ENCODE results near the gene POU4F3.

The POU4F3 gene

GRCh38 chr5:146311278-146311677 is 27.4 kb upstream of the POU4F3 start:
- TF ChIP-seq TAF1 (IDR thresholded peaks at IDR 0.05; ENCODE audit: low read depth, low read length) (no peak), SPI1 (IDR thresholded peaks at IDR 0.05; ENCODE audit: low read depth, low read length) (no peak), PAX5 (IDR thresholded peaks at IDR 0.05; ENCODE audit: insufficient read depth, low read length, severe bottlenecking) (no peak), POU2F2 (IDR thresholded peaks at IDR 0.05; ENCODE audit: low read depth, low read length) (no peak), POLR2A (IDR thresholded peaks at IDR 0.05; ENCODE audit: low read depth, low read length) (no peak), POLR2AphosphoS5 (IDR thresholded peaks at IDR 0.05; ENCODE audit: low read depth, low read length) (no peak)
- FAIRE-seq, result no peak

GRCh38 chr5:146313027-146313426 is 25.6 kb upstream of the POU4F3 start:
- TF ChIP-seq PAX5 (IDR thresholded peaks at IDR 0.05; ENCODE audit: insufficient read depth, low read length, severe bottlenecking), result no peak
- no peak for TF ChIP-seq SPI1 (IDR thresholded peaks at IDR 0.05; ENCODE audit: low read depth, low read length)
- TF ChIP-seq POLR2A (IDR thresholded peaks at IDR 0.05; ENCODE audit: low read depth, low read length), result no peak
- TF ChIP-seq TAF1 (IDR thresholded peaks at IDR 0.05; ENCODE audit: low read depth, low read length), result no peak
- TF ChIP-seq POU2F2 (IDR thresholded peaks at IDR 0.05; ENCODE audit: low read depth, low read length), result no peak
- TF ChIP-seq POLR2AphosphoS5 (IDR thresholded peaks at IDR 0.05; ENCODE audit: low read depth, low read length), result no peak
- no peak for DNase-seq (ENCODE audit: insufficient read length, low spot score)
- peak; percentile 28 for FAIRE-seq

More at GRCh38 chr5:146311278-146311677, 27.4 kb upstream of the POU4F3 start:
- DNase-seq (ENCODE audit: insufficient read length, low spot score), result no peak

GRCh38 chr5:146321571-146321970 is 17.1 kb upstream of the POU4F3 start:
- DNase-seq (ENCODE audit: insufficient read length, low spot score) (no peak), FAIRE-seq (no peak)
- TF ChIP-seq POLR2AphosphoS5 (IDR thresholded peaks at IDR 0.05; ENCODE audit: low read depth, low read length), result no peak
- no peak for TF ChIP-seq TAF1 (IDR thresholded peaks at IDR 0.05; ENCODE audit: low read depth, low read length)
- no peak for TF ChIP-seq POLR2A (IDR thresholded peaks at IDR 0.05; ENCODE audit: low read depth, low read length)
- TF ChIP-seq PAX5 (IDR thresholded peaks at IDR 0.05; ENCODE audit: insufficient read depth, low read length, severe bottlenecking), result no peak
- no peak for TF ChIP-seq POU2F2 (IDR thresholded peaks at IDR 0.05; ENCODE audit: low read depth, low read length)
- no peak for TF ChIP-seq SPI1 (IDR thresholded peaks at IDR 0.05; ENCODE audit: low read depth, low read length)

- no peak for TF ChIP-seq PAX5 (IDR thresholded peaks at IDR 0.05; ENCODE audit: insufficient read depth, low read length, severe bottlenecking)
- no peak for TF ChIP-seq POLR2A (IDR thresholded peaks at IDR 0.05; ENCODE audit: low read depth, low read length)
- TF ChIP-seq SPI1 (IDR thresholded peaks at IDR 0.05; ENCODE audit: low read depth, low read length), result no peak
- TF ChIP-seq TAF1 (IDR thresholded peaks at IDR 0.05; ENCODE audit: low read depth, low read length), result no peak
- DNase-seq (ENCODE audit: insufficient read length, low spot score), result no peak
- FAIRE-seq, result no peak
Observed at GRCh38 chr5:146327257-146327870, 11.3 kb upstream of the POU4F3 start.

GRCh38 chr5:146327989-146328388 is 10.7 kb upstream of the POU4F3 start:
- FAIRE-seq (no peak), DNase-seq (ENCODE audit: insufficient read length, low spot score) (no peak)
- TF ChIP-seq PAX5 (IDR thresholded peaks at IDR 0.05; ENCODE audit: insufficient read depth, low read length, severe bottlenecking), result no peak
- no peak for TF ChIP-seq POLR2A (IDR thresholded peaks at IDR 0.05; ENCODE audit: low read depth, low read length)
- no peak for TF ChIP-seq POLR2AphosphoS5 (IDR thresholded peaks at IDR 0.05; ENCODE audit: low read depth, low read length)
- TF ChIP-seq SPI1 (IDR thresholded peaks at IDR 0.05; ENCODE audit: low read depth, low read length), result no peak
- TF ChIP-seq POU2F2 (IDR thresholded peaks at IDR 0.05; ENCODE audit: low read depth, low read length), result no peak
- TF ChIP-seq TAF1 (IDR thresholded peaks at IDR 0.05; ENCODE audit: low read depth, low read length), result no peak

- no peak for TF ChIP-seq POLR2AphosphoS5 (IDR thresholded peaks at IDR 0.05; ENCODE audit: low read depth, low read length)
- no peak for TF ChIP-seq SPI1 (IDR thresholded peaks at IDR 0.05; ENCODE audit: low read depth, low read length)
- TF ChIP-seq POLR2A (IDR thresholded peaks at IDR 0.05; ENCODE audit: low read depth, low read length), result no peak
- no peak for TF ChIP-seq TAF1 (IDR thresholded peaks at IDR 0.05; ENCODE audit: low read depth, low read length)
- TF ChIP-seq POU2F2 (IDR thresholded peaks at IDR 0.05; ENCODE audit: low read depth, low read length), result no peak
- no peak for TF ChIP-seq PAX5 (IDR thresholded peaks at IDR 0.05; ENCODE audit: insufficient read depth, low read length, severe bottlenecking)
- no peak for FAIRE-seq
- DNase-seq (ENCODE audit: insufficient read length, low spot score), result no peak
Observed at GRCh38 chr5:146329697-146330096, 8.9 kb upstream of the POU4F3 start.

- no peak for FAIRE-seq
- TF ChIP-seq POLR2AphosphoS5 (IDR thresholded peaks at IDR 0.05; ENCODE audit: low read depth, low read length) (no peak), PAX5 (IDR thresholded peaks at IDR 0.05; ENCODE audit: insufficient read depth, low read length, severe bottlenecking) (no peak), SPI1 (IDR thresholded peaks at IDR 0.05; ENCODE audit: low read depth, low read length) (no peak), POU2F2 (IDR thresholded peaks at IDR 0.05; ENCODE audit: low read depth, low read length) (no peak), POLR2A (IDR thresholded peaks at IDR 0.05; ENCODE audit: low read depth, low read length) (no peak), TAF1 (IDR thresholded peaks at IDR 0.05; ENCODE audit: low read depth, low read length) (no peak)
- DNase-seq (ENCODE audit: insufficient read length, low spot score), result no peak
Observed at GRCh38 chr5:146331423-146331822, 7.2 kb upstream of the POU4F3 start.

- DNase-seq (ENCODE audit: insufficient read length, low spot score) (no peak), FAIRE-seq (no peak)
- TF ChIP-seq POLR2A (IDR thresholded peaks at IDR 0.05; ENCODE audit: low read depth, low read length) (no peak), POLR2AphosphoS5 (IDR thresholded peaks at IDR 0.05; ENCODE audit: low read depth, low read length) (no peak), SPI1 (IDR thresholded peaks at IDR 0.05; ENCODE audit: low read depth, low read length) (no peak), POU2F2 (IDR thresholded peaks at IDR 0.05; ENCODE audit: low read depth, low read length) (no peak), PAX5 (IDR thresholded peaks at IDR 0.05; ENCODE audit: insufficient read depth, low read length, severe bottlenecking) (no peak), TAF1 (IDR thresholded peaks at IDR 0.05; ENCODE audit: low read depth, low read length) (no peak)
Observed at GRCh38 chr5:146334074-146334533, 4.5 kb upstream of the POU4F3 start.

GRCh38 chr5:146336197-146336596 is 2.4 kb upstream of the POU4F3 start:
- TF ChIP-seq PAX5 (IDR thresholded peaks at IDR 0.05; ENCODE audit: insufficient read depth, low read length, severe bottlenecking), result no peak
- TF ChIP-seq POU2F2 (IDR thresholded peaks at IDR 0.05; ENCODE audit: low read depth, low read length), result no peak
- no peak for TF ChIP-seq POLR2A (IDR thresholded peaks at IDR 0.05; ENCODE audit: low read depth, low read length)
- no peak for FAIRE-seq
- no peak for DNase-seq (ENCODE audit: insufficient read length, low spot score)

All from GM12891 (cell line).